ENCODE measurements around the gene ADD3. TPM values are rescaled to one million over a fixed set of nuclear protein-coding genes. Genes with fewer than 3 reads are reported as not detected.

The ADD3 gene
- total and polyA plus RNA-seq, 4 donors: 15.4 to 55.9 (median 22.8) TPM

DNA sequence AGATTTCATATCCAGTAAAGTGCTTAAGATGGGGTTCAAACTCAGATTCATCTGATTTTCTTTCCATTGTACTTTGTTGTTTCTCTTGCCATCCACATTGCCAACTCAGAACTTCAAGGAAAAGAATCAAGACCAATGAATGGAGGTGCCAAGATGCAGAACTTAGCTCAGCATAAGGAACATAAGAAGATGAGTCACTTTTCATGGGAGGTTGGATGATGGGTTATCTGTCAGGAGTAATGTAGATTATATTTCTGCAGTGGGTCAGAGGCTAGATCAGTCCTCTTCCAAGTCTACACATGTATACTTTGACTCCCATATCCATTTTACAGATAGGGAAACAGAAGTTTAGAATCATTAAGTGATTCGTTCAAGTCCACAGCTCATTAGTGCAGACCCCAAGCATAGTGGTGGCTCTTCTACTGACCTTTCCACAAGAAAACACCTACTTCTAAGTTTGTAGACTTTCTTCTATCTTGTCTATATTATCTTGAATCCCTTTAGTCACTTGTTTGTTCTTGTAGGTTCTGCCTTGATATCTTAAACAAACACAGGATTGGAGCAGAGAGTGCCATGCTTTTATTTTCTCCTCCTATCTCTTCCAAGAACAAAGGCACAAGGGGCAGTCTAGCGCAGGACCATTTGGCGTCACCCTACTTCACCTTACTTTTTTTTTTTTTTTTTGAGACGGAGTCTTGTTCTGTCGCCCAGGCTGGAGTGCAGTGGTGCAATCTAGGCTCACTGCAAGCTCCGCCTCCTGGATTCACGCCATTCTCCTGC lies 14.0 kb upstream of the ADD3 start:
- H3K27ac ChIP-seq (ENCODE audit: low read depth in 1 of 2, low read length in 2 of 2): no peak overlapping the region
- TF ChIP-seq YY1 (IDR thresholded peaks at IDR 0.05) (no peak), GABPA (IDR thresholded peaks at IDR 0.05 in 1 of 2, conservative IDR thresholded peaks at IDR 0.05 in 1 of 2) (no peak), SP1 (IDR thresholded peaks at IDR 0.05) (no peak), FOXA1 (IDR thresholded peaks at IDR 0.05) (no peak), RAD21 (IDR thresholded peaks at IDR 0.05) (no peak), HNF4A (conservative IDR thresholded peaks at IDR 0.05) (no peak), CTCF (IDR thresholded peaks at IDR 0.05; ENCODE audit: low read depth, low read length, missing input control) (no peak), FOXA2 (IDR thresholded peaks at IDR 0.05) (no peak), EGR1 (IDR thresholded peaks at IDR 0.05; ENCODE audit: low read depth in 2 of 2) (no peak), ATF3 (IDR thresholded peaks at IDR 0.05) (no peak)
- TF ChIP-seq, protein P1, sequence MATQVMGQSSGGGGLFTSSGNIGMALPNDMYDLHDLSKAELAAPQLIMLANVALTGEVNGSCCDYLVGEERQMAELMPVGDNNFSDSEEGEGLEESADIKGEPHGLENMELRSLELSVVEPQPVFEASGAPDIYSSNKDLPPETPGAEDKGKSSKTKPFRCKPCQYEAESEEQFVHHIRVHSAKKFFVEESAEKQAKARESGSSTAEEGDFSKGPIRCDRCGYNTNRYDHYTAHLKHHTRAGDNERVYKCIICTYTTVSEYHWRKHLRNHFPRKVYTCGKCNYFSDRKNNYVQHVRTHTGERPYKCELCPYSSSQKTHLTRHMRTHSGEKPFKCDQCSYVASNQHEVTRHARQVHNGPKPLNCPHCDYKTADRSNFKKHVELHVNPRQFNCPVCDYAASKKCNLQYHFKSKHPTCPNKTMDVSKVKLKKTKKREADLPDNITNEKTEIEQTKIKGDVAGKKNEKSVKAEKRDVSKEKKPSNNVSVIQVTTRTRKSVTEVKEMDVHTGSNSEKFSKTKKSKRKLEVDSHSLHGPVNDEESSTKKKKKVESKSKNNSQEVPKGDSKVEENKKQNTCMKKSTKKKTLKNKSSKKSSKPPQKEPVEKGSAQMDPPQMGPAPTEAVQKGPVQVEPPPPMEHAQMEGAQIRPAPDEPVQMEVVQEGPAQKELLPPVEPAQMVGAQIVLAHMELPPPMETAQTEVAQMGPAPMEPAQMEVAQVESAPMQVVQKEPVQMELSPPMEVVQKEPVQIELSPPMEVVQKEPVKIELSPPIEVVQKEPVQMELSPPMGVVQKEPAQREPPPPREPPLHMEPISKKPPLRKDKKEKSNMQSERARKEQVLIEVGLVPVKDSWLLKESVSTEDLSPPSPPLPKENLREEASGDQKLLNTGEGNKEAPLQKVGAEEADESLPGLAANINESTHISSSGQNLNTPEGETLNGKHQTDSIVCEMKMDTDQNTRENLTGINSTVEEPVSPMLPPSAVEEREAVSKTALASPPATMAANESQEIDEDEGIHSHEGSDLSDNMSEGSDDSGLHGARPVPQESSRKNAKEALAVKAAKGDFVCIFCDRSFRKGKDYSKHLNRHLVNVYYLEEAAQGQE (IDR thresholded peaks at IDR 0.05): no peak
- TF ChIP-seq, protein P2, sequence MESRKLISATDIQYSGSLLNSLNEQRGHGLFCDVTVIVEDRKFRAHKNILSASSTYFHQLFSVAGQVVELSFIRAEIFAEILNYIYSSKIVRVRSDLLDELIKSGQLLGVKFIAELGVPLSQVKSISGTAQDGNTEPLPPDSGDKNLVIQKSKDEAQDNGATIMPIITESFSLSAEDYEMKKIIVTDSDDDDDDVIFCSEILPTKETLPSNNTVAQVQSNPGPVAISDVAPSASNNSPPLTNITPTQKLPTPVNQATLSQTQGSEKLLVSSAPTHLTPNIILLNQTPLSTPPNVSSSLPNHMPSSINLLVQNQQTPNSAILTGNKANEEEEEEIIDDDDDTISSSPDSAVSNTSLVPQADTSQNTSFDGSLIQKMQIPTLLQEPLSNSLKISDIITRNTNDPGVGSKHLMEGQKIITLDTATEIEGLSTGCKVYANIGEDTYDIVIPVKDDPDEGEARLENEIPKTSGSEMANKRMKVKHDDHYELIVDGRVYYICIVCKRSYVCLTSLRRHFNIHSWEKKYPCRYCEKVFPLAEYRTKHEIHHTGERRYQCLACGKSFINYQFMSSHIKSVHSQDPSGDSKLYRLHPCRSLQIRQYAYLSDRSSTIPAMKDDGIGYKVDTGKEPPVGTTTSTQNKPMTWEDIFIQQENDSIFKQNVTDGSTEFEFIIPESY (IDR thresholded peaks at IDR 0.05): no peak
- TF ChIP-seq, protein P3, sequence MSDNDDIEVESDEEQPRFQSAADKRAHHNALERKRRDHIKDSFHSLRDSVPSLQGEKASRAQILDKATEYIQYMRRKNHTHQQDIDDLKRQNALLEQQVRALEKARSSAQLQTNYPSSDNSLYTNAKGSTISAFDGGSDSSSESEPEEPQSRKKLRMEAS (IDR thresholded peaks at IDR 0.05): no peak
- no peak for DNase-seq (ENCODE audit: low spot score)
- no peak overlapping the region for H3K9ac ChIP-seq (ENCODE audit: low read depth in 1 of 2, low read length in 2 of 2)
- H3K4me3 ChIP-seq (ENCODE audit: low read depth in 1 of 3, low read length in 3 of 3): no peak overlapping the region
- WGBS: 89% methylated on average over 7 of the region's 7 CpGs
- no peaks in the 10 kb centered on the region for H3K4me1 ChIP-seq (ENCODE audit: control insufficient read depth in 4 of 4, insufficient read depth in 4 of 4, low read length in 3 of 4)
- H3K36me3 ChIP-seq (ENCODE audit: control insufficient read depth in 4 of 4, insufficient read depth in 3 of 4, low read depth in 1 of 4, low read length in 3 of 4): no peaks in the 10 kb centered on the region
- no peaks in the 10 kb centered on the region for H3K9me3 ChIP-seq (ENCODE audit: control insufficient read depth in 4 of 4, low read length in 3 of 4)
- H3K27me3 ChIP-seq (ENCODE audit: control insufficient read depth in 4 of 4, insufficient read depth in 4 of 4, low read length in 3 of 4): no peaks in the 10 kb centered on the region
